PC-3 (cell line): ENCODE results near the gene SPARC. TPM values are rescaled to one million over a fixed set of nuclear protein-coding genes. Genes with fewer than 3 reads are reported as not detected.

Source experiments
- ATAC-seq: fragments of 200-7000 bp; cut with Tn5 transposase; 2 replicates; pipeline ENCODE4 v1.9.1; 2020; ENCODE audit warnings: mild to moderate bottlenecking, moderate library complexity
- BruUV-seq: library from RNA; stranded (reverse); fragments of 400-500 nt; replicated peaks from 2 replicates; lab custom pipeline; 2021; lab: Mats Ljungman, UMichigan
- CTCF ChIA-PET: fragments of 300-600 bp; sonication (Branson Sonifier 250); formaldehyde crosslinking; loops from one replicate; lab custom pipeline; 2022; ENCODE audit warnings: antibody characterized with exemption; lab: Charles Lee
- POLR2A ChIA-PET: fragments of 300-600 bp; sonication (Branson Sonifier 250); formaldehyde crosslinking; loops from one replicate; lab custom pipeline; 2022; ENCODE audit warnings: antibody characterized with exemption; ENCODE audit not compliant: unreplicated experiment; lab: Charles Lee
- DNase-seq: peaks from one replicate; pipeline ENCODE4 v3.0.0-alpha.2; 2015
- H2AFZ ChIP-seq: fragments of 300-600 bp; sonication (generic); 2 replicates; pipeline ENCODE4 v1.6.0; 2016; ENCODE audit warnings: antibody characterized with exemption, low read length
- H3F3A ChIP-seq: fragments of 300-600 bp; sonication (generic); one replicate; pipeline ENCODE4 v1.6.0; 2017; ENCODE audit warnings: antibody characterized with exemption, low read length, control low read depth, mild to moderate bottlenecking; ENCODE audit not compliant: unreplicated experiment
- H3K27ac ChIP-seq: fragments of 300-600 bp; sonication (generic); 2 replicates; pipeline ENCODE4 v1.5.1; 2016; ENCODE audit warnings: mild to moderate bottlenecking, low read length
- H3K27me3 ChIP-seq: fragments of 300-600 bp; sonication (generic); 2 replicates; pipeline ENCODE4 v1.6.1; 2016; ENCODE audit warnings: low read length, mixed read lengths
- H3K36me3 ChIP-seq: fragments of 300-600 bp; sonication (generic); 2 replicates; pipeline ENCODE4 v1.6.1; 2016; ENCODE audit warnings: low read depth, mixed run types, low read length, mixed read lengths
- H3K4me1 ChIP-seq: fragments of 300-600 bp; sonication (generic); 2 replicates; pipeline ENCODE4 v1.5.1; 2016; ENCODE audit warnings: low read length; ENCODE audit not compliant: insufficient read depth
- H3K4me2 ChIP-seq: fragments of 300-600 bp; sonication (generic); 2 replicates; pipeline ENCODE4 v1.6.0; 2016; ENCODE audit warnings: low read length
- H3K4me3 ChIP-seq: fragments of 300-600 bp; sonication (generic); 2 replicates; pipeline ENCODE4 v1.5.1; 2016; ENCODE audit warnings: mild to moderate bottlenecking, low read length, mixed read lengths
- H3K79me2 ChIP-seq: fragments of 300-600 bp; sonication (generic); 2 replicates; pipeline ENCODE4 v1.6.1; 2017; ENCODE audit warnings: low read length, mixed read lengths
- H3K9ac ChIP-seq: fragments of 300-600 bp; sonication (generic); 2 replicates; pipeline ENCODE4 v1.6.0; 2016; ENCODE audit warnings: mild to moderate bottlenecking, low read length
- H3K9me2 ChIP-seq: fragments of 300-600 bp; sonication (generic); replicated peaks from 2 replicates; pipeline ENCODE4 v1.6.1; 2016; ENCODE audit warnings: mixed run types, low read length, mixed read lengths
- H3K9me3 ChIP-seq: fragments of 300-600 bp; sonication (generic); 2 replicates; pipeline ENCODE4 v1.6.1; 2016; ENCODE audit warnings: low read length, mixed read lengths
- H4K20me1 ChIP-seq: fragments of 300-600 bp; sonication (generic); 2 replicates; pipeline ENCODE4 v1.6.1; 2016; ENCODE audit warnings: low read length, mixed read lengths
- CTCF ChIP-seq: fragments of 300-600 bp; sonication (generic); conservative IDR thresholded peaks from 2 replicates; pipeline ENCODE4 v1.5.1; 2017; ENCODE audit warnings: antibody characterized with exemption, low read depth, mild to moderate bottlenecking, low read length
- EZH2 ChIP-seq: fragments of 300-600 bp; sonication (generic); IDR thresholded peaks from one replicate; pipeline ENCODE4 v1.6.1; 2017; ENCODE audit warnings: antibody characterized with exemption, mild to moderate bottlenecking, low read length; ENCODE audit not compliant: unreplicated experiment
- EZH2phosphoT487 ChIP-seq: fragments of 300-600 bp; sonication (generic); IDR thresholded peaks from 2 replicates; pipeline ENCODE4 v1.6.1; 2018; ENCODE audit warnings: mild to moderate bottlenecking, antibody characterized with exemption, low read length, borderline replicate concordance
- intact Hi-C: fragments of 100-400 bp; cut with micrococcal nuclease; formaldehyde crosslinking; loops from 2 replicates; pipeline ENCODE4 v1.9.0; 2023
- total RNA-seq: library from RNA; depleted of rRNA; stranded (reverse); fragments of >200 nt; gene quantifications from 2 replicates; pipeline ENCODE4 v1.2.3, GENCODE V29; 2014

The SPARC gene
- total RNA-seq, 1 experiment from 2014 or later: 2.7 TPM

DNA sequence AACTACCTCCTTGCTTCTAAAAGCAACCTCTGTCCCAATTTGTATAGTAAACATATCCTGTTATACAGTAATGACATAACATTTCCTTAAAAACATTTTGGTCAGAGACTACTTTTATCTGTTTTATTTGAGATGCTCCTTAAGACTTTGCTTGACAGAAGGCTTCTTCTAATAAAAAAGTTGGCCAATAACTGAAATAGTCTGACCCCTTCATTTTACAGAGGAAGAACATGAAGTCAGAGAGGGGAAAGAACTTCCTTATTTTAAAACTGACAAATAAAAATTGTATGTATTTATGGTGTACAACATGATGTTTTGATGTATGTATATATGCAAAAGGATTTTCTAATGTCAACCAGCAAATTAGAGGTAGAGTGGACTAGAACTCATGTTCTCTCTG lies 35.8 kb upstream of the SPARC start:
- Histone ChIP-seq H3K9me2 (no peaks in the 10 kb centered on the region), H3K4me3 (no peak overlapping the region), H3K27me3 (no peaks in the 10 kb centered on the region), H3K4me1 (no peaks in the 10 kb centered on the region; the same call in 1 of the 2 replicates), H3K36me3 (no peaks in the 10 kb centered on the region), H3K27ac (no peak overlapping the region), H3K4me2 (no peak overlapping the region), H4K20me1 (no peaks in the 10 kb centered on the region), H3K9me3 (no peaks in the 10 kb centered on the region), H3F3A (no peaks in the 10 kb centered on the region), H2AFZ (no peak overlapping the region), H3K79me2 (no peaks in the 10 kb centered on the region), H3K9ac (no peak overlapping the region)
- intact Hi-C loops: no loop called here
- no peak for ATAC-seq
- ChIA-PET POLR2A (no interaction called here), CTCF (no interaction called here)
- TF ChIP-seq CTCF (no peak), EZH2phosphoT487 (no peak)
- DNase-seq: no peak
- BruUV-seq: no TSS peak

DNA sequence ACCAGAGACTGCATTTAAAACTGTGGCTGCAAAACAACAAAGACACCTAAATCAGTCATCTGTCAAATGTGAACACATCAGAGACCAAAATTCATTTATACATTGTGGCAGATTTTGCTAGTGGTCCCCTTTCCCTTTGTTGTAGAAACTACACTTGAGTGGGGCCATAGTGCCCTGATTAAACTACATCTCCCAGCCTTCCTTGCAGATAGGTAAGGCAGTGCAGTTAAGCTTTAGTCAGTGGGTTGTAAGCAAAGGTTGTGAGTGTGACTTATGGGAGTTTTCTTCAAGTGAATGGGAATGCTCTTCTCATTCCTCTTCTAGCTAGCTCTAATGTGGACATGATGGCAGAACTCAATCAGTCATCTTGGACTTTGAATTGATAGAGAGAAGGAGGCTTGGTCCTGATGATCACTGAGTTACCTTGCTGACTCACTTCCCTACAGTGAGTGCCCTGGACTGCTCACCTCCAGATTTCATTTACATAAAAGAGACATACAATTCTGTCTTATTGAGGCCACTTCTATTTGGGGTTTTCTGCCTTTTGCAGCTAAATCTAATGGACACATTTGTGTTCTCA lies 35.2 kb upstream of the SPARC start:
- TF ChIP-seq EZH2: no peak
- no peak for TF ChIP-seq CTCF
- no peak for TF ChIP-seq EZH2phosphoT487
- ChIA-PET POLR2A (no interaction called here), CTCF (no interaction called here)
- Histone ChIP-seq H4K20me1 (no peaks in the 10 kb centered on the region), H3K4me3 (no peak overlapping the region), H2AFZ (no peak overlapping the region), H3K36me3 (no peaks in the 10 kb centered on the region), H3K27ac (no peak overlapping the region), H3K4me2 (no peak overlapping the region), H3K4me1 (no peaks in the 10 kb centered on the region; the same call in 1 of the 2 replicates), H3K9ac (no peak overlapping the region), H3F3A (no peaks in the 10 kb centered on the region), H3K79me2 (no peaks in the 10 kb centered on the region), H3K27me3 (no peaks in the 10 kb centered on the region), H3K9me2 (no peaks in the 10 kb centered on the region), H3K9me3 (no peaks in the 10 kb centered on the region)
- peak; percentile 48; the same call in 1 of the 2 replicates for ATAC-seq
- peak; percentile 29 for DNase-seq
- intact Hi-C loops: no loop called here
- no TSS peak for BruUV-seq

- Histone ChIP-seq H3F3A (no peaks in the 10 kb centered on the region), H3K27ac (no peak overlapping the region), H3K4me3 (no peak overlapping the region), H3K4me1 (no peaks in the 10 kb centered on the region; the same call in 1 of the 2 replicates), H3K36me3 (no peaks in the 10 kb centered on the region), H3K79me2 (no peaks in the 10 kb centered on the region), H4K20me1 (no peaks in the 10 kb centered on the region), H3K9ac (no peak overlapping the region), H3K27me3 (no peaks in the 10 kb centered on the region), H3K4me2 (no peak overlapping the region), H3K9me3 (no peaks in the 10 kb centered on the region), H3K9me2 (no peaks in the 10 kb centered on the region), H2AFZ (no peak overlapping the region)
- CTCF ChIA-PET: no interaction called here
- BruUV-seq: no TSS peak
- no peak for TF ChIP-seq EZH2
- no peak for TF ChIP-seq CTCF
- no peak for TF ChIP-seq EZH2phosphoT487
- no peak; the same call in 1 of the 2 replicates for ATAC-seq
- POLR2A ChIA-PET: no interaction called here
- intact Hi-C loops: no loop called here
- DNase-seq: no peak
Measured at GRCh38 chr5:151721087-151721646, 34.5 kb upstream of the SPARC start.
